Stimulated activated CD8-positive, alpha-beta memory T cell treated with anti-CD3 and anti-CD28 coated beads, Interleukin-7, amount 100 ng/mL, for 48 hours (primary cell): ENCODE results near the gene RNF217.
"Not testable (repeated sequence)": the region's sequence is repeated elsewhere in the genome, so short reads cannot be mapped to it uniquely, and the experiment has no call there.

ENCODE experiments used
- DNase-seq, 2 donors: peaks; one replicate each; pipeline ENCODE4 v3.0.0-alpha.2; 2020; ENCODE audit warnings: low read depth in 1 of 2; ENCODE audit errors: extremely low read depth in 1 of 2

The RNF217 gene

DNA sequence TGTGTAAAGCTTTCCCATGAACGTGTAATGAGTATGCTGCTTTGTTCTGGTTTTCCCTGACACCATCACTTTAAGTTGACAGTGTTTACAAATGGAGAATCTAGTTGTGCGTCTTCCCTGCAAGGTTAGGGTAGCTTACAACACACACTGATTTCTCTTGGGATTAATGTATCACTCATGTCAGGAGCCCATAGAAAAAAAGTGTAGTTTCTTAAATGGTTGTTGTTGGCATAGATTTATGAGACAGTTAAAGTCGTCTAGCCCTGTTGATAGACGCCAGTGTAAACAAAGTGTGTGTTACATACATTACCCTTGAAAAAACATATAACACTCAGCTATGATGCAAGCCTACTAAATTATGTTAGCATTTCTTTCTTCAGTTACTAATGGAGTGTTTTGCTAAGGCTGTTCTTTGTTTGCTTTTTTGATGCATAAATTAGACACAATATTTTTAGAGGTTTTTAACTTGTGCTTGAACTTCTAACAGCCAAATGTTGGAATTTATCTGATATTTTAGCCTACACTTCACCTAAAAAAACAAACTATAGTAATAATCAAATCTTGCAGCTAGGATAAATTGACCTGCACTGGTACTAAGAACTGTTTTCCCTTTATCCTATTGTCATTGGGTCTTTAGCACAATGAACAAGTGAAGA lies 88.6 kb downstream of the RNF217 start:
- DNase-seq, result no peak

DNA sequence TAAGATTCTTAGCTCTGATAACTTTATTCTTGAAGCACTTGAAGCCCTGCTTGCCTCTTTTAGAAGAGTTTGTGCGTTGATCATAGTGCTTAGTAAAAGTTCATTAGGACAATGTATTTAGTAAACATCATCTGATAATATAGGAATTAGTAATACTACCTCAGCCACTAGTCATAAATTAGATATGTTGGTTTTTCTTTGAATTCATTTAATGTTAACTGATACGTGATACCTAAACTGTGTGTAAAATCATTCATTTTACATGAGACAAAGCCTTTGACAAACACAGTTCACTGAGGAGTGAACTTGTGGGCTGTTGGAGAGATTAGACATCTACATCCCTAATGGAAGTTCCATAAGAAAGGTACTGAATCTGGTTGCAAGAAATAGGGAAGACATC lies 91.6 kb downstream of the RNF217 start:
- no peak for DNase-seq

DNA sequence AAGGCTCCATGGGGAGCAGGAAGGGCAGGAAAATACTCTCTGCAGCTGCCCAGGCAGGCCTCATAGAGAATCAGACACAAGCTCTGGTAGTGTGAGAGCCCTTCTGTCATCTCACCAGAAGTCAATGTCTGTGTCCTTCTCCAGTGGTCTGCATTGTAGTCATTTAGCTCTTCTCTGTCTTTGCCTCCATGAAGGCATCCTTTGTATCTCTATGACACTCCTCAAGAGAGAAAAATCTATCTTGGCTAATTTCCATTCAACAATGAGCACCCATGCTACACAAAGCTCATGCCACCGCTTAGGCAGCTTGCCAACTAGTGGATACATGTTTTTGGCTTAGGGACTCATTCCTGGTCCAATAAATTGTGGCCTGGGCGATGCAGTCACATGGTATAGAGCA lies 92.1 kb downstream of the RNF217 start:
- DNase-seq, result no peak

DNA sequence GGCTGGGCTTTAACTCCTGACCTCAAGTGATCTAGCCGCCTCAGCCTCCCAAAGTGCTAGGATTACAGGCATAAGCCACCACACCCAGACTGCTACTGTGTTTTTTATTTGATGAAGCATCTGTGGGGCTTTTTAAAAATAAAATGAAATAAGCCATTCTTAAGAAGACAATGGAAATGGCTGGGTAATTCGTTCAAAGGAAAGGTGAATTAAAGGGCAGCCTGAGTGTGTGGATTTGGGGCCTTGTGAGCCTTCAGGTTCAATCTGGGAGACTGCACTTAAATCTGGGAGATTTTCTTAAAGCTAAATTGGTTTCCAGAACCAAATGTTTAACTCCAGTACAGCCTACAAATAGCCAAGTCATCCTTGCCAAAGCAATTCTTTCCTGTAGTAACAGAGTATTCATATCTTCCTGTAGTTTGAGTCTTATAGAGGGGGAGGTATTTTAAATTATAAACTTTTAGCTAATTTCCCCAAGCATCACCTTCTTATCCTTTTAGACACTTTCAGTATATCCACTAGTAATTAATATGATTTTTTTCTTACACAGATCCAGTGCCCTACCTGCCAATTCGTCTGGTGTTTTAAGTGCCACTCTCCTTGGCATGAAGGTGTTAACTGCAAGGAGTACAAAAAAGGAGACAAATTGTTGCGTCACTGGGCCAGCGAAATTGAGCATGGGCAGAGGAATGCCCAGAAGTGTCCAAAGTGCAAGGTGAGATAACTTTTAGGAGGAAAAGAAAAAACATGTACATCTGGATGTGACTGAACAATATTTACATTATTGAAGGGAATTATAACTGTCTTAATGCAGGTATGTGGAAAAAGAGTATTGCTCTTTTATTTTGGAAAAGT lies 95.4 kb downstream of the RNF217 start:
- DNase-seq, result no peak

DNA sequence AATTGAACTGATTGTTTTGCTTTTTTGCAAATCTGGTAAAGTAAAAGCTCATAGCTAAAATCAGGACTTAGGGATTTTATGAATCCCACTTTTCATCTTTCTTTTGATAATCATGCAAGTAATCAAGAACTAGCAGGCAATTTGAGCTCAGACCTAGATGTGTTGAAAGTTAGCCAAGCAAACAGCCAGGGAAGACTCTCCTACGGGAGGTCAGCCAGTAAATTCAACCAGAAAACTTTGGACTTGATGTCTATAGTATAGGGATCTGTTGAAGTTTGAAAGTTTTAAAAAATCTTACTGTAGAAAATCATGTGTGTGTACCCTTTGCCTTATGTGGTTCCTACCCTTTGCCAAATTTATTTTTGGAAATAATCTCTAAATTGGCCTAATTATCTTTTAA lies 96.3 kb downstream of the RNF217 start:
- no peak for DNase-seq

DNA sequence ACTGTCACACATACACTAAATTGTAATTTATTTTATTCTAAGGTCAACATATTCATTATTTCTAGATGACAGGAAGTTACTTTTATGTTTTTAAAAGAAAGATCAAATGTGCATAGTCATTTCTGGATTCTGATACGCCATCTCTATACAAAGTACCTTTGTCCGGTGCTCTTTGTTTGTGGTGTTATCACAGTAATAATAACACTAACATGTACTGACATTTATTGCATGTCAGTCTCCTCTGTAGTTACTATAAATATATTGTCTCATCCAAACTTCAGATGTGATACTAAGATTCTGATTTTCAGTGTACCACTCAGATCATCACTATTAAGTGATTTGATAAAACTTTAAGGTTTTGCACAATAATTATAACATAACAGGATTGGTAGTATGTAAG lies 101.1 kb downstream of the RNF217 start:
- no peak for DNase-seq

DNA sequence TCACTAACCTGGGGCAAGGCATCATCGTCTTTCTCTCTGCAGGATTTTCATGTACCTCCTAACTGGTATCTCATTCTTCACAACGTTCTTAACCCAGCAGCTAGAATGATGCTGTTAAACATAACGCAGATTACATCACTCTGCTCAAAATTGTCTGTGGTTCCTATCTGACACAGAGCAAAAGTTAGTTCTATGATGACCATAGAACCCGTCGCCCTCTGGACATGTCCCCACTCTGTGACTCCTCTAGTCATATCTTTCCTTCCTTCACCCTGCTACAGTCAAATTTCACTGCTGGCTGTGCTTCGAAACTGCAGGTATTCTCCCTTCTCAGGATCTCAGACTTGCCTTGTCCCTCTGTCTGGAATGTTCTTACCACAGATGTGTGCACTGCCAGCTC lies 103.9 kb downstream of the RNF217 start:
- DNase-seq, result no peak

DNA sequence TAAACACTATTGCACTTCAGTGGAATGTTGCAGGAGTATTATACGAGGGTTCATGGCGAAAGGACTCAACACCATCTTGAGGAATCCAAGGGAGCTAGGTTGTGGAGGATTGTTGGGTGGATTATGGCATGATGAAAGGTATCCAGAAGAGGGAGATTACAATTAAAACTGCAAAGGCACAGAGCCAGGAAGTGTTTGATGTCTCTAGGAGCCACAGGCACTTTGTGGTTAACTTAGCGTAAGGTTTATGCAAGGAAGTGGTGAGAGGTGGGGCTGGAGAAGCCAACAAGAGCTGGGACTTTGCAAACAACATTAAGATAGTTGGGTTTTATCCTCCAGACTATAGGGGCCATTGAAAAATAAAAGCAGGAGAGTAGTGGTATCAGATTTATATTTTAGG lies 104.7 kb downstream of the RNF217 start:
- no peak for DNase-seq

DNA sequence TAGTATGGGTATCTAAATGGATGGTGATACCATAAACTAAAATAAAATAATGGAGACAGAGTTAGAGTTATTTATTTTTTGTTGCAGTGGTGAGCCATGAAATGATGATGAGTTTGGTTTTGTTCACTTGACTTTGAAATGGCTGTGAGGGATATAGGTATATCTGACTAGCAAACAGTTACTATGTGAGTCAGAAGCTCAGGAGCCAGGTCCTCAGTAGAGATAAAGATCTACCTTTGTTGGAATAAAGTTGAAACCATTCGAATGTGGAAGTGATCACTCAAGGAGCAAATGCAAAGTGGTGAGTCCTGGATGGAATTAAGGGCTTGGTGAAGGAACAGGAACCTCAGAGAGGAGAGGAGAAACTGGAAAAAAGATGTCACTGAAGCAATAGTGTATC lies 105.3 kb downstream of the RNF217 start:
- DNase-seq, result no peak

DNA sequence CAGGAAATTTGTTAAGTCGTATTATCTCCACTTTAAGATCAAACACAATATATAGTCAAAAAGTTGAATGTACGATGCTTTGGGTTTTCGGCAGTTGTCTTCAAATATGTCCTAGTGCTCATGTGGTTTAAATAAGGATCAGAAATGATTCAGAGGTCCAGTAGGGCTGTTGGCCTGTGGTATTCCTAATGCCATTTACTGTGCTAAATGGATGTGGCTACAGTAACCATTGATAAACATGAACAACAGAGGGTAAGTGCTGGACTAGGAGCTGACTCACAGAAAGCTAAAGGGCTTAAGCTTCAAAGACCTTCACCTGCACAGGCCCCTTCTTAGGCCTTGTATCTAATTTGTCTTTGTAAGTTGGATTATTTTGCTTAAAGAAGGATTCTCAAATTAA lies 110.8 kb downstream of the RNF217 start:
- DNase-seq, result no peak

DNA sequence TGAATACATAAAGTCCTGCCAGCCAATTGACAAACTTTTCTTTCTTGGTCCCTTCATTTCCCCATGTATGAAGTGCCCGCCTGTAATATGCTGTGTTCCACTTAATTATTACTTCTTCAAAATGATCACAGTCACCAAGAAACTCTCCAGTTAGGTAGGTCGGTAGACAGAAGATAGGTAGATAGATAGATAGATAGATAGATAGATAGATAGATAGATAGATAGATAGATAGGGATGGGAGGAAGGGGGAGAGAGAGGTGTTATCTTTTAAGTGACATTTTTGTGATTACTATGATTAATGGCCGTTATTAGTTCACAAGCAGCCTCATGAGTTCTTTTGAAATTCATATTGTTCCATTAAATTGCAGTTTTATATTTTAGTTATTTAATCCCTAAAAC lies 111.9 kb downstream of the RNF217 start:
- DNase-seq, result no peak

DNA sequence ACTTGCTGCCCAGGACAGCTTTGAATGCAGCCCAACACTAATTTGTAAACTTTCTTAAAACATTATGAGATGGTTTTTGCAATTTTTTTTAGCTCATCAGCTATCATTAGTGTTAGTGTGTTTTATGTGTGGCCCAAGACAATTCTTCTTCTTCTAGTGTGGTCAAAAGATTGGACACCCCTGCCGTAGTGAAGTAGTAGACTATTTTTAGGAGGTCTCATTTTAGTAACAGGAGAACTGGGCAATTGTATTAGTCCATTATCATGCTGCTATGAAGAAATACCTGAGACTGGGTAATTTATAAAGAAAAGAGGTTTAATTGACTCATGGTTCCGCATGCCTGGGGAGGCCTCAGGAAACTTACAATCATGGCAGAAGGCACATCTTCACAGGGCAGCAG lies 112.8 kb downstream of the RNF217 start:
- DNase-seq, result not testable (repeated sequence)

DNA sequence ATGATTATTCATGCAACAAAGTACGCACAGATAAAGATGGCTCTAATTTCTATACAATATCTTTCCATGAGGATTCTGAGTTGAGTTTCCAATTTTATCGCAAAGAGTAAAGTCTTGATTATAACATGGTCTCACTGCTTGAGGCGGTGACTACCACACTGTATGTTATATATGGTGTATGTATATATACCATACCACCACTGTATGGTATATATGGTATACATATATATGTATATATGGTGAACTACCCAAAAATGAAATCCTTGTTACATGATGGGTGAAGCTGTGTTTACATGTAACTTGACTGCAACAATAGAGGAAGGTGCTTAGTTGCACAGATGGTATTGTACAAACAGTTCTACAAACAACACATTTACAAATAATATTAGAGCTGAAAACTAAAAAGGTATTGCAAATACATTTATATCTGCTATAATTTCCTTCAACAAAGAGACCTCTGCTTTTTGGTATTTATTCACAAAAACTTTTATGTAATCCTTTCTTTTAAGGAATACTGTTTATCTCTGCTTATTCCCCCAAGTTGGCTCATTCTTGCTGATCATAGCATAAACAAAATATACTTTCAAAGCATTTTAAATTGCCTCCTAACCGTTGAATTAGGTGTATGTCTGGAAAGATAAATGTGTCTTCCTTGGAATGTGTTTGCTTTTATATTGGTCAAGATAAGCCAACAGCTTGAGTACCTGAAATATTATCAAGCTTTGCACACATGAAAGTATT lies 113.7 kb downstream of the RNF217 start:
- no peak for DNase-seq

DNA sequence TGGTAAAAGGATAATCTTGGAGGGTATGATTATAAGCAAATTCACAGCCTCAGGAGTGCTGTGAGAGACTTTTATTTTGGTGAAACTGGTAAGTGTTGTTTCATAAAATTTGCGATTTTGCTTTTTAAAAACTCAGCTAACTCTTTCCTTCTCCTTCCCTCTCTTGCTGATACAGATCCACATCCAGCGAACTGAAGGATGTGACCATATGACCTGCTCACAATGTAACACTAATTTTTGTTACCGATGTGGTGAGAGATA lies 114.2 kb downstream of the RNF217 start:
- no peak for DNase-seq

DNA sequence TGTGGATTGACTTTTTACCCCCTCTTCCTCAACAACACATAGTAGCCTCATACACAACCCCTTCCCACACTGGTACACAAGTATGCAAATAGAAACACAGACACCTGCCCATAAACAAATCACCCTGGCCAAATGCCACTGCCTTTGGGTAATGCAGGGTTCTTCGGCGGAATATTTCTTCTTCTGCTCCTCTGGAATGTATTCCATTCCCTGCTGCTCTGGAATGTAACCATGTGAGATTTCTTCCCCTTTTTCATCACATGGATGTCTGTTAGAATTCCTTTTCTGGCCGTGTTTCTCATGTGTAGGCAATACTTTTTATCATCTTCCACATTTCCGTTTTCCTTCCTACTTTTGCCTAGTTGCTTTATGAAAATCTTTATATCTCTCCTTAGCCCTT lies 115.2 kb downstream of the RNF217 start:
- no peak for DNase-seq

DNA sequence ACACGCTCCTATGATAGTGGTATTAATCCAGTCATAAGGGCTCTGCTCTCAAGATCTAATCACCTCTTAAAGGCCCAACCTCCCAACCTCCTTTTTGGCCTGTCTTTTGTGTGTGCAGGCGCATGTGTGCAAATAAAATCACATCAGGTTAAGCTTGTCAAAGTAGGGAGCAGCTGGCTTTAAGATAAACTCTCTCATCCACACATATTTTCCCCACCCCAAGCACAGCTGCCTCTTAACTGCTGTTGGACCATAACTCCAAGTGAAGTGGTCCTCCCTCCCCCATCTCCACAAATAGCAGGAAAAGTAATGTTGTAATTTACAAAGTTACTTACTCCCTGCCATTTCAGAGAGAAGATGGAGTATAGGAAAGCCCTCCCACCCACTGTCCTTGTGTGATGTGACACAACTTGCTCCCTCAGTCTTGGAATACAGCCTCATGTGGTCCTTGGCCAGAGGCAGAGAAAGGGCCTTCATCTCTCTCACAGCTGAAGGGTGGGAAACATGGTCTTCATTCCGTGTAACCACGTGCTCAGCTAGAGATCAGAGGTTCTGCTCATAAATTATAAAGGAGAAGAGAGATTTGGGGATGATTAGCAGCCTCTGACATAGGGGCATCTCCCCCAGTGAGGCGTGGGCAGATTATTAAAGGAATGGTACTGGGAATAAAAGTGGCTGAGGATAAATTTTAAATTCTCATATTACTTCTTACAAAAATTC lies 116.5 kb downstream of the RNF217 start:
- no peak for DNase-seq

DNA sequence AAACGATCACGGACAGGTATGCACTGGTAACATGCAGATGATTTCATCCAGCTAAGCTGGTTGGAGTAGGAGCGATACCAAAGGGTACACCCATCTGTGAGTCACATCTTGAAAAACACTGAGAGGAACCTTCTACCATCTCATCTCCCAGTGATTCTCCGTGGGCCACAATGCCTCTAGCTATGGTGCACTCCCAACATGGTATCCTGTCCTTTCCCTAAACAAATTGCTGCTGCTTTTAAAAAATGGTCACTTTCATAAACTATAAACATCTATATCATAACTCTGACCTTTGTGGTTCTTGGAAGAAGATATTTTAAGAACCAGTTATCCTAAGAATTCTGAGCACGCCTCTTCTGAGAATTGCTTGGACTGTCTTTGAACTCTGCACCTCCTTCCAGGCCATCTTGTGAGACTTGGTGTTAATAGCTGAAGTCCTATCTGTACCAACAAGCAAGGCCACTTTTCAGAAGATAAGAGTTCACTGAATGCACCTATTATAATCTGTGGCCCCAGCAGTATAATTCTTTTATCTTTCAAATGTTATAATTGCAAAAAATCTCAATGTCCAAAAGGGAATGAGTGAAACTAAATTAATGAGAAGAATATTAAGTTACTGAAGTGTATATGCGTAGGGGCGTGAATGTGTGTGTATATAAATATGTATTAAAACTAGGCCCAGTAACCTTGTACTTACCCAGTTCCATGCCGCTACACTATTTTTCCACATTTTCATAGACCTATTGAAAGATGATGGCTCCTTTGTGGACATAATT lies 120.9 kb downstream of the RNF217 start:
- no peak for DNase-seq

DNA sequence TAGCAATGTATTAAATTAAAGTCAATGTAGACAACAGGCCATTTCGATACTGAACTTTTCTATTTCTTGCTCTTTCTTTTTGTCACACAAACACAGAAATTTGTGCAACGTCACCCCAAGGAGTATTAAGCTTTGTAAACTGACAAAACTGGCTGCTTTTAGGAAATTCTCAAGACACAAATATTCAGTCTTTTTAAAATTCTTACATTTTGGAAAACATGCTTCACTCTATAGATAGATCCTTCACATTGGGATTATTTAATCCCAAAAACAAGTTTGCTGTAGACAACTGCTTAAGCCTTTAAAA lies 121.4 kb downstream of the RNF217 start:
- no peak for DNase-seq

DNA sequence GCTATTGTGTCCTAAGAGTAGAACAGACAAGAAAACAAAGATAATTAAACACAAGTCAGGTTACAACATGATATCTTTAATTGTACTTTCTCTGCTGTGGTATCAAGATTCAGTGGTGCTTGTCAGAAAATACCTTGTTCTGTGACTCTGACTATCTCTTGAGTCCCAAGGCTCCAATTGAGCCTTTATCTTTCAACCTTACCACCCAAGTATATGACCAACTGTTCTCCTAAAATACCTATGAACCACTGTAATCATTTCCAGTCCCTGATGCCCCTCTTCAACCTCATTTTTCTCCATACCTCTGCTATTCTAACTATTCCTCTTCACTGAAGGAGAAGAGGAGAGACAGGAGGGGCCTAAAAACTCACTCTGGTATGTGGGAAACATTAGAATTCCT lies 124.5 kb downstream of the RNF217 start:
- DNase-seq, result no peak

DNA sequence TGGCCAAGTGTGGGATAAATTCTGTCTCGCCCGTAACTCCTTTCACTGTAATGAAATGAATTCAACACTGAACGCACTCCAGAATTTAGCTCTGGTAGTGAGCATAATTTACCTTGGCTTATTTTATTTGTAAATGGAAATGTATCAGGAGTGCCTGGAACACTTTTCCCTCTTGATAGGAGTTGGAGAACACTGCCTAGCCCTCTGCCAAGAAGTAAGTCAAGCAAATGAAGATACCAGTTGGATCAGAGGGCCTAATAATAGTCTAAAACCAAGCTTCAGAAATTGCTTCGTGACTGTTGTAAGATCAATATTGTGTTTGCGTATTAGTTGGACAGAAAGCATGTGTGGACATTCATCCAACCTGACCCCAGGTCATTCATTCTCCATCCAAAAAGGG lies 126.7 kb downstream of the RNF217 start:
- no peak for DNase-seq

DNA sequence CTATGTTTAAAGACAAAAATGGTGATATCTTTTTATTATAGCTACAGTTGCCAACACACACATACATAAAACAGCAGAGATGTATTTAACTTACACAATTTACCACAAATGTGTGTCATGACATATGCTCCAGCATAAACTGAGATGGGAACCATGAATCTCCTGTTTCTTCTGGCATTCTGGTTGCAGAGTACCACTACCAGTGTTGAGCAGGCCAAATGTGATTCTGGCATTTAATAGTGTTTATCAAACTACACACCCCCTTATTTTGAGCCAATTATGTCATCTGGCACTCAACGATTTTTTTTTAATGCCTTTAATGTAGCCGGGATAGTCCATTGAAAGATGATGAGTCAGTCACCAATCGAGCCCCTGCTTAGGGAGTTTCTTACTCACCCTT lies 132.3 kb downstream of the RNF217 start:
- no peak for DNase-seq
